Fibroblast of lung (primary cell): ENCODE measurements around the gene APCDD1L. TPM values are rescaled to one million over a fixed set of nuclear protein-coding genes. Genes with fewer than 3 reads are reported as not detected.

Experiments
- DNase-seq, 2 donors: peaks; one replicate each; pipeline versions ENCODE4 v3.0.0 to v3.0.0-alpha.2; 2010; ENCODE audit warnings: low read depth in 2 of 2
- H2AFZ ChIP-seq: 2 replicates; pipeline ENCODE4 v1.5.1; 2012; ENCODE audit warnings: low read length, control low read depth, inconsistent platforms
- H3K27ac ChIP-seq: 2 replicates; pipeline ENCODE4 v1.5.1; 2011; ENCODE audit warnings: low read length, control low read depth; ENCODE audit not compliant: insufficient read depth
- H3K27me3 ChIP-seq: 2 replicates; pipeline ENCODE4 v1.5.1; 2011; ENCODE audit warnings: mild to moderate bottlenecking, low read length; ENCODE audit not compliant: control insufficient read depth, insufficient read depth
- H3K36me3 ChIP-seq: 2 replicates; pipeline ENCODE4 v1.5.1; 2011; ENCODE audit warnings: low read length; ENCODE audit not compliant: control insufficient read depth, insufficient read depth
- H3K4me1 ChIP-seq: 2 replicates; pipeline ENCODE4 v1.5.1; 2011; ENCODE audit warnings: low read length; ENCODE audit not compliant: control insufficient read depth, insufficient read depth; ENCODE audit errors: extremely low read depth
- H3K4me2 ChIP-seq: 2 replicates; pipeline ENCODE4 v1.5.1; 2011; ENCODE audit warnings: low read length, control low read depth; ENCODE audit not compliant: insufficient read depth; ENCODE audit errors: extremely low read depth
- H3K4me3 ChIP-seq, 4 experiments: fragments of 200-600 bp in 1 of 4; sonication (generic) in 1 of 4; replicated peaks in 1 of 4; 2 replicates each; pipeline ENCODE4 v1.5.1; 2011 to 2016; ENCODE audit warnings: low read length in 4 of 4, low read depth in 3 of 4, mild to moderate bottlenecking in 3 of 4, control low read depth in 2 of 4, inconsistent platforms in 1 of 4, mixed read lengths in 1 of 4; ENCODE audit not compliant: insufficient read depth in 1 of 4; ENCODE audit errors: control extremely low read depth in 1 of 4
- H3K79me2 ChIP-seq: 2 replicates; pipeline ENCODE4 v1.5.1; 2012; ENCODE audit warnings: mild to moderate bottlenecking, low read length, inconsistent platforms; ENCODE audit not compliant: control insufficient read depth, insufficient read depth
- H3K9ac ChIP-seq: 2 replicates; pipeline ENCODE4 v1.5.1; 2011; ENCODE audit warnings: mild to moderate bottlenecking, low read length, control low read depth; ENCODE audit not compliant: insufficient read depth
- H3K9me3 ChIP-seq: 2 replicates; pipeline ENCODE4 v1.5.1; 2012; ENCODE audit warnings: low read depth, low read length; ENCODE audit not compliant: control insufficient read depth, insufficient read depth
- H4K20me1 ChIP-seq: 2 replicates; pipeline ENCODE4 v1.5.1; 2011; ENCODE audit warnings: low read length; ENCODE audit not compliant: control insufficient read depth, insufficient read depth; ENCODE audit errors: extremely low read depth
- EZH2 ChIP-seq: IDR thresholded peaks from 2 replicates; pipeline ENCODE4 v1.5.1; 2012; ENCODE audit warnings: low read length, control low read depth, mild to moderate bottlenecking; ENCODE audit errors: missing control alignments
- polyA plus RNA-seq, 2 donors: library from polyadenylated mRNA; depleted of rRNA in 1 of 2; stranded (reverse) in 1 of 2; unstranded in 1 of 2; fragments of >200 nt; gene quantifications; 2 replicates each; pipeline ENCODE4 v1.2.1, GENCODE V29; 2011 to 2012; ENCODE audit warnings: missing spikeins in 1 of 2
- total RNA-seq: library from RNA; depleted of rRNA; stranded (reverse); fragments of >200 nt; gene quantifications from 2 replicates; pipeline ENCODE4 v1.2.1, GENCODE V29; 2014
- TF ChIP-seq, protein P1 (sequence below), 2 donors: IDR thresholded peaks in 1 of 2; conservative IDR thresholded peaks in 1 of 2; 1 replicate in 1 of 2; 2 replicates in 1 of 2; pipeline ENCODE4 v1.5.1; 2011 to 2012; ENCODE audit warnings: low read length in 2 of 2, control low read depth in 1 of 2, inconsistent platforms in 1 of 2, low read depth in 1 of 2, mild to moderate bottlenecking in 1 of 2

Gene APCDD1L
- total and polyA plus RNA-seq, 2 donors (not counting 1 experiment from before 2014, with no cell fraction given): 0.18 to 0.99 TPM

DNA sequence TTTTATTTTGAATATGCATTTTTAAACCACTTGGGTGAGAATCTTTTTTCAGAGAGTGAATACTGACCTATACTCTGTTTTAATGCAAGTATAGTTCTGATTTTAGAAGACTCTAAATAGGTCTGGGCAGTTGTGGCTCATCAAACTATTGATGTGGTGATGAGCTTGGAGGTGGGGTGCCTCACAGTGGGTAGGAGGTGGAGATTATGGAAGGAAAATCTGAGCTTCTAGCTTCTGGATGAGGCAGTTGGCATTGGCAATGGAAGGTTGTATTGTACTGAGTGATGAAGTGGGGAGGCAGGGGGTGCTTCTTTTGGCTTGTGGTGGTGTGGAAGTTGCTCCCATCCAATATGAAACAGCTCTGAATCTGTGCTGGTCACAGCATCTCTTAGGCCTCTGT lies 73.5 kb downstream of the APCDD1L start:
- Histone ChIP-seq H3K4me1 (no peaks in the 10 kb centered on the region), H3K27me3 (no peaks in the 10 kb centered on the region), H3K9me3 (no peaks in the 10 kb centered on the region), H3K4me2 (no peak overlapping the region), H3K36me3 (peaks cover 11% of the 10 kb centered on the region), H3K27ac (no peak overlapping the region), H3K79me2 (peaks cover 30% of the 10 kb centered on the region), H4K20me1 (no peaks in the 10 kb centered on the region), H3K4me3 (no peak overlapping the region), H3K9ac (no peak overlapping the region), H2AFZ (no peak overlapping the region)
- no peak for DNase-seq
- TF ChIP-seq, protein P1, sequence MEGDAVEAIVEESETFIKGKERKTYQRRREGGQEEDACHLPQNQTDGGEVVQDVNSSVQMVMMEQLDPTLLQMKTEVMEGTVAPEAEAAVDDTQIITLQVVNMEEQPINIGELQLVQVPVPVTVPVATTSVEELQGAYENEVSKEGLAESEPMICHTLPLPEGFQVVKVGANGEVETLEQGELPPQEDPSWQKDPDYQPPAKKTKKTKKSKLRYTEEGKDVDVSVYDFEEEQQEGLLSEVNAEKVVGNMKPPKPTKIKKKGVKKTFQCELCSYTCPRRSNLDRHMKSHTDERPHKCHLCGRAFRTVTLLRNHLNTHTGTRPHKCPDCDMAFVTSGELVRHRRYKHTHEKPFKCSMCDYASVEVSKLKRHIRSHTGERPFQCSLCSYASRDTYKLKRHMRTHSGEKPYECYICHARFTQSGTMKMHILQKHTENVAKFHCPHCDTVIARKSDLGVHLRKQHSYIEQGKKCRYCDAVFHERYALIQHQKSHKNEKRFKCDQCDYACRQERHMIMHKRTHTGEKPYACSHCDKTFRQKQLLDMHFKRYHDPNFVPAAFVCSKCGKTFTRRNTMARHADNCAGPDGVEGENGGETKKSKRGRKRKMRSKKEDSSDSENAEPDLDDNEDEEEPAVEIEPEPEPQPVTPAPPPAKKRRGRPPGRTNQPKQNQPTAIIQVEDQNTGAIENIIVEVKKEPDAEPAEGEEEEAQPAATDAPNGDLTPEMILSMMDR (conservative IDR thresholded peaks at IDR 0.05 in 1 of 2, IDR thresholded peaks at IDR 0.05 in 1 of 2; ENCODE audit: low read depth in 1 of 2, low read length in 2 of 2): no peak
- no peak for TF ChIP-seq EZH2

DNA sequence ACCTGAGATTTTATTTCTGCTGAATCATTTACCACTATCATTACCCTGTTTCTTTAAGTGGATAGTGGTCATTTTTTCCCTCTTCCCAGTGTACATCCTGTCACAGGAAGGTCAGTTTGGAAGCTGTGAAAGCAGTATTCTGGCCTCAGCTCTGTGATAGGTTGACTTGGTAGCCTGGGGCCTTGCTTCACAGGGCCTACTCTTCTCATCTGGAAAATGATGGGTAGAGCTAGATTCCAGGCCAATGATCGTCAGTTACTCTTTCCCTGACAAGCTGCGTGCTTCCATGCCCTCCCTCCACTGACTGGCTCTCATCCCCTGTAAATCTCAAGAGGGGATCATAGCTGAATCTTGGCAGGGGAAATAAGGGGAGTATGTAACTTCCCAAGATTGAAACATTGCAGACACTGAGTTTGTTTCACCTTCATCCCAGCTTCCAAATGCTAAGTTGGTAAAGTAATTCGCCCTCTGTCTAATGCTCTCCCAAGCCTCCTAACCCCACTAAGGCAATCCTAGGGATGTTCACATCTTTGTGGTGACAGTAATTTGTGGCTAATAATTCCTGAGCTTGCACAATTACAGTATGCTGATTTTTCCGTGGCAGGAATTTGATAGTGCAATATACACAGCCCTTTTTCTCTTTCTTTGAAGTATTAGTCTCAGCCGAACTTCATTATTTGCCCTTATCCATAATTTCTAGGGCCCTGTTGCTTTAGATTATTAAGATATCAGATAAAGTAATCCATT lies 75.0 kb downstream of the APCDD1L start:
- Histone ChIP-seq H3K9ac (no peak overlapping the region), H3K79me2 (peaks cover 35% of the 10 kb centered on the region), H2AFZ (no peak overlapping the region), H3K9me3 (no peaks in the 10 kb centered on the region), H3K4me2 (no peak overlapping the region), H3K4me1 (no peaks in the 10 kb centered on the region), H3K27me3 (no peaks in the 10 kb centered on the region), H4K20me1 (no peaks in the 10 kb centered on the region), H3K4me3 (no peak overlapping the region), H3K36me3 (peaks cover 11% of the 10 kb centered on the region), H3K27ac (no peak overlapping the region)
- TF ChIP-seq, protein P1 (conservative IDR thresholded peaks at IDR 0.05 in 1 of 2, IDR thresholded peaks at IDR 0.05 in 1 of 2; ENCODE audit: low read depth in 1 of 2, low read length in 2 of 2): no peak
- TF ChIP-seq EZH2: no peak
- no peak for DNase-seq

DNA sequence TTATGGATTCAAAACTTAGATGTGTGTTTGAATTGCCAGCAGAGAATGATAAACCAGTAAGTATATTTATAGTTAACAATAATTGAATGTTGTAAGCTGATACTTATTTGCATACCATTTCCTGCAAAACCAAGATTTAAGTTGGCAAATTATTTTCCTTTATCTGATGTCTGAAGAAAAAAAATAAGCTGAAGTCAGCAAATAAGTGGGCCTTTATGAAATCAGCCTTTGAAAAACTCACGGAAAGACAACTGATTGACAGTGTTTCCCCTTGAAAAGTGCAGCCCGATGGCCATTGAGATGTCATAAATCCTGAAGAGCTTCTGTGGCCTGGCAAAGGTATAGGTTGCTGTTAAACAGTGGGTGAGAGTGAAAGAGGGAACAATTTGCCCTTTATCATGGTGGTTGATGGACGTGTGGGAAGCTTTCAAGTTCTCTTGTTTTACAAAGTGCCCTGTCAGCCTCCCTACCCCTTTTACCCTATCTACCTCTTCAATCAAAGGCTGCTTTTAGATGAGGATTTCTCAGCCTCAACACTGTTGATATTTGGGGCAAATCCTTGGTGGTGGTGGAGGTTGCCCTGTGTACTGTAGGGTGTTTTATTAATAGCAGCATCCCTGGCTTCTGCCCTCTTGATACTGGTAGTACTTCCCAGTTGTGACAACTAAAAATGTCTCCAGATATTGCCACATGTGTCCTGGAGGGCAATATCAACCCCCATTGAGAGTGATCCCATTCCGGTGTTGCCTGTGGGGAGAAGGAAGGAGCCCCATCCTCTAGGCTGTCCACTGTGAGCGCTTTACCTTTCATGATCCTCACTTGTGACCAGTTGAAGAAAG lies 76.0 kb downstream of the APCDD1L start:
- no peak overlapping the region for H3K4me2 ChIP-seq
- H4K20me1 ChIP-seq: no peaks in the 10 kb centered on the region
- no peak overlapping the region for H3K9ac ChIP-seq
- H3K27me3 ChIP-seq: no peaks in the 10 kb centered on the region
- no peak for DNase-seq
- peaks cover 42% of the 10 kb centered on the region for H3K79me2 ChIP-seq
- H3K4me3 ChIP-seq: no peak overlapping the region
- no peak overlapping the region for H2AFZ ChIP-seq
- H3K4me1 ChIP-seq: no peaks in the 10 kb centered on the region
- no peaks in the 10 kb centered on the region for H3K9me3 ChIP-seq
- no peak for TF ChIP-seq EZH2
- TF ChIP-seq, protein P1 (conservative IDR thresholded peaks at IDR 0.05 in 1 of 2, IDR thresholded peaks at IDR 0.05 in 1 of 2; ENCODE audit: low read depth in 1 of 2, low read length in 2 of 2): no peak
- H3K36me3 ChIP-seq: peaks cover 10% of the 10 kb centered on the region
- H3K27ac ChIP-seq: no peak overlapping the region
